GM21381 (cell line): ENCODE results near the gene CEP170B.
"Not testable (repeated sequence)": the region's sequence is repeated elsewhere in the genome, so short reads cannot be mapped to it uniquely, and the experiment has no call there.

Source experiments
- ATAC-seq: cut with Tn5 transposase; IDR thresholded peaks from one replicate; pipeline ENCODE4 v1.9.1; 2021; ENCODE audit warnings: mild to moderate bottlenecking, moderate library complexity; ENCODE audit not compliant: unreplicated experiment

Gene CEP170B

GRCh38 chr14:104843442-104844305, 21.4 kb upstream of the CEP170B start:
- no peak for ATAC-seq

- no peak for ATAC-seq
Measured at GRCh38 chr14:104844306-104845032, 20.6 kb upstream of the CEP170B start.

- no peak for ATAC-seq
Measured at GRCh38 chr14:104845033-104845666, 19.9 kb upstream of the CEP170B start.

GRCh38 chr14:104845834-104846441, 19.1 kb upstream of the CEP170B start:
- ATAC-seq = no peak

GRCh38 chr14:104852280-104852663, 12.8 kb upstream of the CEP170B start:
- ATAC-seq = no peak

- ATAC-seq = no peak
Measured at GRCh38 chr14:104855532-104856090, 9.5 kb upstream of the CEP170B start.

GRCh38 chr14:104856157-104856868, 8.8 kb upstream of the CEP170B start:
- ATAC-seq = no peak

- no peak for ATAC-seq
Measured at GRCh38 chr14:104856869-104857860, 7.9 kb upstream of the CEP170B start.

- ATAC-seq = not testable (repeated sequence)
Measured at GRCh38 chr14:104857931-104858330, 7.1 kb upstream of the CEP170B start.

- ATAC-seq = no peak
Measured at GRCh38 chr14:104858811-104859426, 6.1 kb upstream of the CEP170B start.

GRCh38 chr14:104859900-104860299, 5.2 kb upstream of the CEP170B start:
- no peak for ATAC-seq

- no peak for ATAC-seq
Measured at GRCh38 chr14:104860414-104860813, 4.7 kb upstream of the CEP170B start.

GRCh38 chr14:104863131-104863862, 1.8 kb upstream of the CEP170B start:
- no peak for ATAC-seq

- ATAC-seq = no peak
Measured at GRCh38 chr14:104863923-104864266, 1.2 kb upstream of the CEP170B start.

GRCh38 chr14:104864267-104865080, 594 bp upstream of the CEP170B start:
- no peak for ATAC-seq

GRCh38 chr14:104865631-104866441, 768 bp downstream of the CEP170B start:
- ATAC-seq = peak; percentile 12
